Activated naive CD8-positive, alpha-beta T cell treated with anti-CD3 and anti-CD28 coated beads, Interleukin-2, amount 10 ng/mL, durations not matched to agents 7 days and 5 days (primary cell): ENCODE results near the gene PXDC1. TPM values are rescaled to one million over a fixed set of nuclear protein-coding genes. Genes with fewer than 3 reads are reported as not detected.

Experiments used
- ATAC-seq: fragments of 150-1000 bp; cut with Tn5 transposase; one replicate; pipeline ENCODE4 v1.10.0; 2021; ENCODE audit warnings: low read depth, moderate library complexity
- POLR2A ChIA-PET: fragments of 350-600 bp; sonication (Branson Sonifier 250); formaldehyde crosslinking; loops from one replicate; lab custom pipeline; 2021; ENCODE audit warnings: antibody characterized with exemption; lab: Charles Lee
- DNase-seq: peaks from one replicate; pipeline ENCODE4 v3.0.0; 2021
- H3K27ac Mint-ChIP-seq: one replicate; pipeline ENCODE4 v1.8.0; 2022; ENCODE audit warnings: mild to moderate bottlenecking, mixed read lengths
- H3K27me3 Mint-ChIP-seq: one replicate; pipeline ENCODE4 v1.8.0; 2022; ENCODE audit warnings: mild to moderate bottlenecking, moderate library complexity, mixed read lengths
- H3K36me3 Mint-ChIP-seq: one replicate; pipeline ENCODE4 v1.8.0; 2021; ENCODE audit warnings: mild to moderate bottlenecking, mixed read lengths
- H3K4me1 Mint-ChIP-seq: one replicate; pipeline ENCODE4 v1.8.0; 2021; ENCODE audit warnings: mixed read lengths
- H3K4me3 Mint-ChIP-seq: one replicate; pipeline ENCODE4 v1.8.0; 2022; ENCODE audit warnings: mild to moderate bottlenecking, moderate library complexity, mixed read lengths
- H3K9me3 Mint-ChIP-seq: one replicate; pipeline ENCODE4 v1.8.0; 2021; ENCODE audit warnings: mixed read lengths
- total RNA-seq, 2 experiments: library from RNA; stranded (reverse); gene quantifications; one replicate each; pipeline ENCODE4 v1.2.3, GENCODE V29; 2021

Gene PXDC1
- total RNA-seq, 2 experiments from 2014 or later = 0.31 to 0.33 TPM

DNA sequence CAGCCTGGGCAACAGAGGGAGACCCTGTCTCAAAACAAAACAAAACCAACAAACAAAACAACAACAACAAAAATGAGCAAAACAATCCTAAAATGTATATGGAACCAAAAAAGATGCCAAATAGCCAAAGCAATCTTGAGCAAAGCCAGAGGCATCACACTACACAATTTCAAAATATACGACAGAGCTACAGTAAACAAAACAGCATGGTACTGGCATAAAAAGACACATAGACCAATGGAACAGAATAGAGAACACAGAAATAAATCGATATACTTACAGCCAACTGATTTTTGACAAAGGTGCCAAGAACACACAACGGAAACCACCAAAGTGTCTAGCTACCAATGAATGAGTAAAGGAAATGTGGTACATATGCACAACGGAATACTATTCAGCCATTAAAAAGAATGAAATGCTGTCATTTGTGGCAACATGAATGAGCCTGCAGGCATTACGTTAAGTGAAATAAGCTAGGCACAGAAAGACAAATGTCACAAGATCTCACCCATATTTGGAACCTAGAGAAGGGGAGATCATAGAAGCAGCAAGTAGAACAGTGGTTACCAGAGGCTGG, 16.4 kb downstream of the PXDC1 start:
- no peaks in the 10 kb centered on the region for H3K36me3 Mint-ChIP-seq
- peaks cover 5% of the 10 kb centered on the region for H3K4me1 Mint-ChIP-seq
- ATAC-seq (no peak), DNase-seq (no peak)
- H3K27me3 Mint-ChIP-seq = peaks cover 5% of the 10 kb centered on the region
- no peaks in the 10 kb centered on the region for H3K9me3 Mint-ChIP-seq
- H3K27ac Mint-ChIP-seq = no peak overlapping the region
- POLR2A ChIA-PET = no interaction called here
- H3K4me3 Mint-ChIP-seq = no peak overlapping the region

GRCh38 chr6:3734023-3734422, 17.5 kb downstream of the PXDC1 start:
- Mint-ChIP-seq H3K36me3 (no peaks in the 10 kb centered on the region), H3K4me1 (peaks cover 5% of the 10 kb centered on the region), H3K27ac (no peak overlapping the region), H3K9me3 (no peaks in the 10 kb centered on the region), H3K27me3 (peaks cover 5% of the 10 kb centered on the region), H3K4me3 (no peak overlapping the region)
- POLR2A ChIA-PET = no interaction called here
- DNase-seq (no peak), ATAC-seq (no peak)

GRCh38 chr6:3733321-3733925, 18.1 kb downstream of the PXDC1 start:
- POLR2A ChIA-PET = no interaction called here
- no peak overlapping the region for H3K4me3 Mint-ChIP-seq
- H3K27ac Mint-ChIP-seq = no peak overlapping the region
- DNase-seq (no peak), ATAC-seq (no peak)
- H3K9me3 Mint-ChIP-seq = no peaks in the 10 kb centered on the region
- H3K36me3 Mint-ChIP-seq = no peaks in the 10 kb centered on the region
- peaks cover 5% of the 10 kb centered on the region for H3K4me1 Mint-ChIP-seq
- peaks cover 5% of the 10 kb centered on the region for H3K27me3 Mint-ChIP-seq

DNA sequence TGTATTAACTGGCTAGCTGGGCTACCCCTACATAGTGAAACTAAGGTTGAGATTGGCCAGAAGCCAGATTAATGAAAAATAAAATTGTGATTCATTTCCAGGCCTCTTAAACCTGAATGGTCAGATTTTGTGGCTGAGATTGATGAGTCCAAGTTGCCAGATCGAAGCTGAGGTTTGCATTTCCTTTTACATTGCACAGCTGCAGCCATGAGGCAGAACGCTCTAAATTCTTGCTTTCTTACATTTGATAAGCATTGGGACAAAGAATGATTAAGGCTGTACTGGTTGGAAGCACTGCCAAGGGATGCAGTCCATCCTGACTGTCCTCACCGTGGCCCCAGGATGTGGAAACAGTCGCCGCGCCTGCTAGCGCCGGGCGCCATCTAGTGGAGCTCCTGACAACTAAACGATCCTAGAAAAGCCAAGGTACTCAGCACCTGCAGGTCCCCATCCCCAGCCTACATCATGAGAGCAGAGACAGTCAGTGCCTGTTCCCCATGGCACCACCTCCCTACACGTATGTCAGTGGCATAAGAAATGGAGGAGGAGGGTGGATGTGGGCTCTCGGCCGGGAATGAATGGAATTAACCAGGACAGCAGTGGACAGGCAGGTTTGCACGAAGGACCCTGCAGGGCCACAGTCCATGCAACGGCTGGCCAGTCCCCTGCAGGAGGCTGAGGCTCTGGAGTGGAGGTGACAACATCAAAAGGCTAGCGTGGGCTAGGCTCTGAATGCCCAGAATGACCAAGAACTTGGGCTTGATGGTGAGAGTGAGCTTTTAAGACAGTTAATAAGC, 19.0 kb downstream of the PXDC1 start:
- peaks cover 5% of the 10 kb centered on the region for H3K27me3 Mint-ChIP-seq
- POLR2A ChIA-PET = interaction anchor here (1.1 kb wide), 1 partner anchor 473 kb away, joined by 3 read pairs; no protein-coding TSS in a partner anchor
- H3K27ac Mint-ChIP-seq = no peak overlapping the region
- H3K4me1 Mint-ChIP-seq = peaks cover 5% of the 10 kb centered on the region
- H3K9me3 Mint-ChIP-seq = no peaks in the 10 kb centered on the region
- no peaks in the 10 kb centered on the region for H3K36me3 Mint-ChIP-seq
- DNase-seq (peak; percentile 73), ATAC-seq (peak; percentile 78)
- no peak overlapping the region for H3K4me3 Mint-ChIP-seq

- H3K27ac Mint-ChIP-seq = no peak overlapping the region
- peaks cover 5% of the 10 kb centered on the region for H3K27me3 Mint-ChIP-seq
- no peak for DNase-seq
- H3K36me3 Mint-ChIP-seq = no peaks in the 10 kb centered on the region
- ATAC-seq = no peak
- no peak overlapping the region for H3K4me3 Mint-ChIP-seq
- H3K9me3 Mint-ChIP-seq = no peaks in the 10 kb centered on the region
- POLR2A ChIA-PET = interaction anchor here (1.1 kb wide), 1 partner anchor 472 kb away, joined by 3 read pairs; no protein-coding TSS in a partner anchor
- peaks cover 5% of the 10 kb centered on the region for H3K4me1 Mint-ChIP-seq
These were observed 19.8 kb downstream of the PXDC1 start for GRCh38 chr6:3731700-3732099.

GRCh38 chr6:3729603-3730344, 21.7 kb downstream of the PXDC1 start:
- Mint-ChIP-seq H3K4me3 (no peak overlapping the region), H3K9me3 (no peaks in the 10 kb centered on the region), H3K27me3 (peaks cover 3% of the 10 kb centered on the region), H3K36me3 (no peaks in the 10 kb centered on the region), H3K27ac (no peak overlapping the region), H3K4me1 (peaks cover 2% of the 10 kb centered on the region)
- DNase-seq = no peak
- POLR2A ChIA-PET = no interaction called here
- no peak for ATAC-seq

DNA sequence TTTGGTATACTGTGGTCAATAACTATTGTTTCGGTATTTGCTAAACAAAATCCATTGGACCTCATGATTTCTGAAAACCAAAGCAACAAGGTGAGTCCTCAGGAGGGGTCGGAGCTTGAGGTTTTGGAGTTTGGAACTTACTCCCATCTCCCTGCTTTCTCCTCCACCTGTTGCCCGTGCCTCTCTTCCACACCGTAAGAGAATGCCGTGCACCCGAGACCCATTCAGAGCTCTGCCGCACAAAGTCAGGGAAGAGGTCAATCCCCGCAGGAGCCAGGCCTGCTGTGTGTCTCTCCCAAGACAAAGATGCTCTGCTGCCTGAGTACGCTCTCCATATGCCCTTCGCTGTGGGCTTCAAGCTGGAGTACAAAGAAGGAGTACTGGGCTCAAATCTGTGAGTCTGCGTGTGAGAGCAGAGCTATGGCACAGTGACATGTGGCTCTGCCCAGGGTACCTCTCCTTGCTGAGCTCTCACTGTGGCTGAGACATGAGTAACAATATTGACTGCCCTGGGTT, 23.9 kb downstream of the PXDC1 start:
- no peaks in the 10 kb centered on the region for H3K36me3 Mint-ChIP-seq
- H3K27ac Mint-ChIP-seq = no peak overlapping the region
- H3K27me3 Mint-ChIP-seq = peaks cover 3% of the 10 kb centered on the region
- POLR2A ChIA-PET = no interaction called here
- H3K4me3 Mint-ChIP-seq = no peak overlapping the region
- ATAC-seq (no peak), DNase-seq (no peak)
- H3K9me3 Mint-ChIP-seq = no peaks in the 10 kb centered on the region
- peaks cover 2% of the 10 kb centered on the region for H3K4me1 Mint-ChIP-seq

GRCh38 chr6:3727036-3727435, 24.5 kb downstream of the PXDC1 start:
- Mint-ChIP-seq H3K4me3 (no peak overlapping the region), H3K9me3 (no peaks in the 10 kb centered on the region), H3K36me3 (no peaks in the 10 kb centered on the region), H3K27me3 (peaks cover 3% of the 10 kb centered on the region), H3K27ac (no peak overlapping the region), H3K4me1 (peaks cover 2% of the 10 kb centered on the region)
- POLR2A ChIA-PET = no interaction called here
- DNase-seq (no peak), ATAC-seq (no peak)

GRCh38 chr6:3726421-3726820, 25.1 kb downstream of the PXDC1 start:
- Mint-ChIP-seq H3K36me3 (no peaks in the 10 kb centered on the region), H3K9me3 (no peaks in the 10 kb centered on the region), H3K27ac (no peak overlapping the region), H3K27me3 (peaks cover under 1% of the 10 kb centered on the region), H3K4me3 (no peak overlapping the region), H3K4me1 (peaks cover 2% of the 10 kb centered on the region)
- ATAC-seq (no peak), DNase-seq (no peak)
- POLR2A ChIA-PET = no interaction called here

- H3K4me1 Mint-ChIP-seq = peaks cover 2% of the 10 kb centered on the region
- POLR2A ChIA-PET = no interaction called here
- no peak for ATAC-seq
These were observed 26.1 kb downstream of the PXDC1 start for GRCh38 chr6:3725145-3726047.

GRCh38 chr6:3724451-3725144, 26.9 kb downstream of the PXDC1 start:
- no peak for DNase-seq
- H3K27me3 Mint-ChIP-seq = no peaks in the 10 kb centered on the region
- peaks cover 5% of the 10 kb centered on the region for H3K4me1 Mint-ChIP-seq
- no peak overlapping the region for H3K4me3 Mint-ChIP-seq
- no peaks in the 10 kb centered on the region for H3K36me3 Mint-ChIP-seq
- H3K9me3 Mint-ChIP-seq = no peaks in the 10 kb centered on the region
- POLR2A ChIA-PET = no interaction called here
- H3K27ac Mint-ChIP-seq = no peak overlapping the region
- ATAC-seq = no peak

More at GRCh38 chr6:3725145-3726047, 26.1 kb downstream of the PXDC1 start:
- H3K27me3 Mint-ChIP-seq = no peaks in the 10 kb centered on the region
- no peak overlapping the region for H3K4me3 Mint-ChIP-seq
- DNase-seq = no peak
- no peak overlapping the region for H3K27ac Mint-ChIP-seq
- H3K9me3 Mint-ChIP-seq = no peaks in the 10 kb centered on the region
- H3K36me3 Mint-ChIP-seq = no peaks in the 10 kb centered on the region

DNA sequence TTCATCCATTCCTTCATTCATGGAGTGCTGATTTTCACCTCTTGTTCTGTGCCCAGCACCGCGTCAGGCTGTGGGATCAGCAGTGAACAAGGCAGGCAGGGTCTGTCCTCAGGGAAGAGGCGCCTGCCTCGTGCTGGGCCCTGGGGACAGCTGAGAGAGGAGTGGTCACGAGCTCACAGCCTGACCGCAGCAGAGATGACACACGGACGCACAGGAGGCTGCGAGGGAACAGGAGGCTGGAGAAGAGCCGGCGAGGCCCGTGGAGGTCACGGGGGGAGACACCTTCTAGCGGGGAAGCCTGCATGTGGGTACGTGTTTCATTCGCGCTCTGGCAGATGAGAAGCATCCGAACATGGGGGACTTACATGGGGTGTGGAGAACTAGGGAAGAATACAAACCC, 27.5 kb downstream of the PXDC1 start:
- POLR2A ChIA-PET = no interaction called here
- no peak for DNase-seq
- Mint-ChIP-seq H3K4me3 (no peak overlapping the region), H3K9me3 (no peaks in the 10 kb centered on the region), H3K27me3 (no peaks in the 10 kb centered on the region), H3K36me3 (no peaks in the 10 kb centered on the region), H3K27ac (no peak overlapping the region), H3K4me1 (peaks cover 5% of the 10 kb centered on the region)
- ATAC-seq = no peak
